ENCODE measurements around the gene CHAT.

The CHAT gene

DNA sequence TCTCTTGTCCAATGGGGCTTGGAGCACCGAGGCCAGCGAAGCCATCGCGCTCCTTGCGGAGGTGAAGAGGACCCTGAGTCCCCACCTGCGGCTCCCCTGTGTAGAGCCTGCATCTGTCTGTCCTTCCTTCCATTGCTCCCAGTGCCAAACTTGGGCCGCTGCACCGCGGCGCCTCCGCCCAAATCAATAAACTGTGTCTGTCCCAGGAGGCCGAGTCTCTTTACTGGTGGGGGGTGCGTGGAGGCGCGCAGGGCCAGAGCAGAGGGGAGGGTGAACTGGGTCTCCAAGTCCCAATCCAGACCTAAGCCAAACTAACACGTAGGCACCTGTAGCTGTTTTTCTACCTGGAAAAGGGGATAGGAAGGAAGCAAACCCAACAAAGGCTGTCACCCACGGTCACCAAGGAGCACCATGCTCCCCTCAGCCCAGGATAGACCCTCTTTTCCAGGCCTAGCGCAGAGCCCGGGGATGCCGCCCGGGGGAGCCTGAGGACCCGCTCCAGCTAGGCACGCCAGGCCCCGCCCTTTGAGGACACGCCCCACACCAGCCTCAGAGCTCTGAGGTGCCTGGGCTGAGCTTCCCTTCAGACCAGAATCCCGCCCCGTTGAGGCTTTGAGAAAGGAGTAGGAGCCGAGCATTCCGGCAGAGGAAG lies 1.2 kb upstream of the CHAT start:
- no peak for DNase-seq

DNA sequence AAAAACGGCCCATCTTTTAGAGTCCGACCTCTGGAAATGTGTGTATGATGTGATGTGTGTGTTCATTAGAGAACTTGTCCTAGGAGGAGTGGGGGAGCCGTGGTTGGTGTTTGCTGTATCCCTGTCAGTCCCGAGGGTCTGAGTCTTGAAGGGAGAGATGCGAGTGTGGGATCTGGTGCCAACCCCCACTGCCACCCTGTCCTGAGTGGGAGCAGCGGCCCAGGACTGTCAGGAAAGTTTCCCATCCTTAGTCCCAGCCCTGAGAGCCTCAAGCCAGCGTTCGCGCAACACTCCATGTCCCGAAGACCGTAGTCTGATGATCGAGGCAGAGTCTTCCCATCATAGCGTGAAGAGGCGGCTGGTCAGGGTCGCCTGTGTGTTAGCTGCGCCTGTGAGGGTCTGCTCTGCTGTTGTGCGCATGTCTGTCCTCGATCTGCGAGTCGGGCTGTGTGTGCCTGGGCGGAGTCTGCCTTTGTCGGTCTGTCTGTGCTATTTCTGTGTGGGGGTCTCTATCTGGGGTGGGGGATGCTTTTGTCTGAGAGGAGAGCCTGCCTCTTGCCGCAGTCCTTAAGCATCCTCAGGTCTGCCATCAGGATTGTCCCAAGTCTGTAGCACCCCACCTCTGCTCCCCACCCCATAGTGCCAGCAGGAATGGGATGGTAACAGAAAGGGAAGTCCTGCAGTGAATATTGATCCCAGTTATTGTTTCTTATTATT lies 514 bp upstream of the CHAT start:
- DNase-seq, result no peak

DNA sequence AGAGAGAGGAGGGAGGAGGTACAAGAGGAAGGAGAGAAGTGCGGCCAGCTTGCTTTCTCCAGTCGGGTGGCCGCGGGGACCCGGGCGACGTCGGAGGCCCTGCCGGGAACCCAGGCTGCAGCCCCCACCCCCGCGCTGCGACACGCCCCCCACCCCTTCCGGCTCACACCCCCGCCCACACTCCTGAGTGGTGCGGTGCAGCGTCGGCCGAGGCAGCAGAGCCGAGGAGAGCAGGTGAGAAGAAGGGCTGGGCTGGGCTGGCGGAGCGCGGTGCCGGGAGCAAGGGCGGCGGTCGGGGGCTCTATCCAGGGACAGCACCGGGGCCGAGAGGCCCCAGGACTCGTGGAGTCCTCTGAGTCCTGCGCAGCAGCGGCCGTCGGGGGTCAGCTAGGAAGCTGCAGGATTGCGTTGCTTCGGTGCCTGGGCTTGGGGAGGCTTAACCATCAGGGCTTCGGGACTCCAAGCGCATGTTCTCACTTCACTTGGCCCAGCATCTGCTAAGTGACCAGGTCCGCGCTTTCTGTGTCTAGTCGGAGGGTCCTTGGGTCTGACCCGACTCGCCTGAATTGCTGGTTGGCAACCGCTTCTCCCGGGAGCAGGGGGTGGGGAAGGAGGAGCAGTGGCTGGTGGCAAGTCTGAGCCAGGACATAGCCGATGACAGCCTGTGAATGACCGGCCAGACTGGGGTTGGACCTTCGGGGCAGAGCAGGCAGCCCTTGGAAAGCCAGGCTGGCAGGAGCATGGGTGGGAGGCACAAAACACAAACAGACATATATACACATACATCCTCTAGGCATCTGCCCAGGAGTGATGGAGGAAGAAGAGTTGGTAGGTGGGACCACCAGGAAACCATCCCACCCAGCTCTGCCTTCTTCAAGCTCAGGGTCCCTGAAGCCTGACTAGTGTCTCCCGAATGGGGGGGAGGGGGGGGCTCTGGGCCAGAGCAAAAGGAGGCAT lies 683 bp downstream of the CHAT start:
- DNase-seq, result no peak

DNA sequence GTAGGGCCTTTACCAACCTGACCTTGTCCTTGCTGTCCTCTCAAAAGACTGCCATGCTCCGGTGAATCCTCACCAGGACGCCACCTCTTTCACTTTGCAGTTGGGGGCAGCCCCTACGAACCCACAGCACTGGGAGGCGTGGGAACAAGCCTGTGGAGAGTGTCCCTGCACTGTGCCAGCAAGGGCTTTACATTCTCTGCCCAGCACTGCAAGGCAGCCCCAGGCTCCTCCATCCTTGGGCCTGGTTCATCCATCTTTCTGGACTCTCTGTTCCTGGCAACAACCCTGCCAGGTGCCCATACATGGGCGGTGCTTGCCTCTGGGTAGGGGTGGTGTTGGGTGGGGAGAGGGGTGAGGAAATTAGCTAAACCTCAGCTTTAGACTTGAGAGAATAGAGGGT lies 1.4 kb downstream of the CHAT start:
- no peak for DNase-seq

DNA sequence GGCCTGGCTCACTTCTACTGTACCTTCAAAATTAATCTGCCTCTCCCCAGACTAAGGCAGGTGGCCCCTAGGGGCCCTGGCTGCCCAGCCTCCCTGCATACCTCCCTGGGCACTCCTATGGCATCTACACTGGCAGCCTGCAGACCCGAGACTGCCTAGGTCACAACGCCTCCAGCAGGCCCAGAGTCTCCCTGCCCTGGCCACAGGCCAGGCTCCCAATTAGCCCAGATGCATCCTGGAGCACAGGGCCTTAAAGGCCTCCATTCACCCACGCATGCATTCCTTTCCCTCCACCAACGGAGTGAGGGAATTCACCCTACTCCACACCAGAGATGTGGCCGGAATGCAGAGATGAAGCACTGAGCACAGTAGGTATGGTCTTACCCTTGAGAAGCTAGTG lies 1.9 kb downstream of the CHAT start:
- no peak for DNase-seq

DNA sequence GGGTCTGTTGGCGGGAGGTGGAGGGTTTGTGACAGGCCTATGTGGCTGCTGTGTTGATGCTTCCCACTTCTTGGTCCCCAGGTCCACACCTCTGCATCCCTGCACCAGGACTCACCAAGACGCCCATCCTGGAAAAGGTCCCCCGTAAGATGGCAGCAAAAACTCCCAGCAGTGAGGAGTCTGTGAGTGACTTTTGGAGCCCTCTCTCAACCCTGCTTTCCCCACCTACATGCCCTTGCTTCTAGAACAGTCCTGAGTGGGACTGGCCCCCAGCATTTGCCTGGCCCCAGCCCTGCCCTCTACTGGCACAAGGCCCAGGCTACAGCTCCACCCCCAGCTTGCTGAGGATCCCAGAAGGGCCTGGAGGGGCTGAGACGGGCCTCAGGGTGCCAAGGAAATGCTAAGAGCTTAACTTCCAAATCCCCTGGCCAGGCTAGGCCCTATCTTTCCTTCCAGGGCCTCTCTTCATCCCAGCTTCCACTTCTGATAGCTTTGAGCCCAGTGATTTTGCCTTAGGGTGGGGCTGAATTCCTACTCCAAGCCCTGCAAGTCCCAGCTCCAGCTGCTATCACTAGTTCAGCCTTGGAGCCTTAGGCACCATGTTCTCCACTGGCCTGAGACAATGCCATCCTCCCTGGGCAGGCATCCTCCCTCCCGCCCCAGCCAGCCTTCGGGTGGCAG lies 2.7 kb downstream of the CHAT start:
- DNase-seq, result no peak

DNA sequence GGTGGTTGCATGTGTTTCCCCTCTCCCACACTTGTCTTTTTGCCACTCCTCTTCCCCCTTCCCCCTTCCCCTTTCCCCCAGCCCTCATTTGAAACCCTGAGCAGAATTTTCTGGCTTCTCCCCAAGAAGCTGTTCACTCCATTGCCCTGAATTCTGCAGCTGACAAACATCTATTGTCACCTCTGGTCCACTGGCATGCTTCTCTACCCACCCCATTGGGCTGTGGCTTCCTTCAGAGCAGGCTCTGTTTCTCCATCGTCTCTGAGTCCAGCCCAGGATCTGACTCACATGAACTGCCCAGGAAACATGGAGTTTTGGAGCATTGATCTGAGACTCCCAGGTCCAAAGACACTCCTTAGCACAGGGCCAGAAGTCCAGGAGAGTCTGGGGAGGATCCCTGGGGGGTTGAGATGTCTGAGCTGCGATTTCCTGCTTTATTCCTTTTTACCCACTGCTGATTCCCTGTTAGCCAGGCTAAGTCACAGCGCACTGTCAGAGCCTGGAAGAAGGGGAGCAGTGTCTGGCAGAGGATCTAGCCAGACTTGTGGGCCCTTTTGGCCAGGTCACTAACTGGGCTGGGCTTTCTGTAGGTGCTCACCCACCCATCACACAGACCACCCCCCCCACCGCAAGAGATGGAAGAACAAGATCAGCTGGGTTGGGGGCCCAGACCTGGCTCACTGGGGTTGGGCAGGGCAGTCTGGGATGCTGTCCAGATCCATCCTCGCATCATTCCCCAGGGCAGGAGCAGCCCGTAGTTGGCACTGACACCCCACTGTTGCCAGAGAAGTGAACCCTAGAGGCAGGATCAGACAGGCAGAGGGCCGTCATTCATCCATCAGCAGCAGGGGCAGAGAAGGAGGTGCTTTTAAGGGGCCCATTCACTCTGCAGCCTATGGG lies 3.5 kb downstream of the CHAT start:
- DNase-seq, result no peak

DNA sequence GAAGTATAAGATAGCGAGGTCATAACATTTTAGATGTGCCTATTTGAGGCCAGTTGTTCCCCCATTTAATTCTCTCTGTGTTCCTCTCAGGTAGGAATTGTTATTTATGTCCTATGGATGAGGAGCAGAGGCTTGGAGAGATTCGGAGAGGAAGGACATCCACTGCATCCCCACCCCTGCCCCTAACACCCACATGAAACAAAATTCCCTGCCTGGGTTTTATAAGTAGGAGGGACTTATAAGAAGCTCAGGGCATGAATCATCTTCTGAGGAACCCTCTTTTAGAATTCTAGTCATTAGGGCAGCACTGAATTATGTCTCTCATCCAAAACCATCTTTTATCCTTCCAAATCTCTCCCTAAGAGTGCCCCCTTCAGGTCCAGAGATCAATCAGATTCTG lies 5.0 kb downstream of the CHAT start:
- no peak for DNase-seq

DNA sequence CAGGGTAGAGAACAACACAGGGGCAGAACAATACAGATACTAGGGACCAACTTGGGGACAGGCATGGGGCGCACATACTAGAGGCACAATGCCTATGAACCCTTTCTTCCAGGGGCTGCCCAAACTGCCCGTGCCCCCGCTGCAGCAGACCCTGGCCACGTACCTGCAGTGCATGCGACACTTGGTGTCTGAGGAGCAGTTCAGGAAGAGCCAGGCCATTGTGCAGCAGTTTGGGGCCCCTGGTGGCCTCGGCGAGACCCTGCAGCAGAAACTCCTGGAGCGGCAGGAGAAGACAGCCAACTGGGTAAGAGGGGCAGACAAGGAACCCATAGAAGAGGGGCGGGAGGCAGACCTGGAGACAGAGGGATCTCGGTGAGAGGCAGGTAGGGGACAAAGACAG lies 5.8 kb downstream of the CHAT start:
- no peak for DNase-seq

DNA sequence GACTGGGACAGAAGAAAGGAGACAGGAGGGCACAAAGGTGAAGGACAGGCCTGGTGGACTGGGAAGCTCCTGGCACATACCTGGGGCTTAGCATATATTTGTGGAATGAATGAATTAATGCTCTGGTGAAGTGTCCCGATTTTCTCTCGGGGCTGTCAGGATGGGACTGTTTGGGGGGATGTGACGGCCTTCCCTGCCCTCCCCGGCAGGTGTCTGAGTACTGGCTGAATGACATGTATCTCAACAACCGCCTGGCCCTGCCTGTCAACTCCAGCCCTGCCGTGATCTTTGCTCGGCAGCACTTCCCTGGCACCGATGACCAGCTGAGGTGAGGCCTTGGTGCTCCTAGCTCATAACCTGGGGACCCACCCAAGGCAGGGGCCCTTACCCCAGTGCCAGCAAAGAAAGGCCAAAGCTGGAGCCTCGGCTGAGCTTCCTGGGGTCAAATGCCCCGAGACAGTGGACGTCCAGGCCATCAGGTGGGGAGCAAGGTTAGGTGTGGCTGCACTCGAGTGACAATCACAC lies 6.5 kb downstream of the CHAT start:
- DNase-seq, result no peak

DNA sequence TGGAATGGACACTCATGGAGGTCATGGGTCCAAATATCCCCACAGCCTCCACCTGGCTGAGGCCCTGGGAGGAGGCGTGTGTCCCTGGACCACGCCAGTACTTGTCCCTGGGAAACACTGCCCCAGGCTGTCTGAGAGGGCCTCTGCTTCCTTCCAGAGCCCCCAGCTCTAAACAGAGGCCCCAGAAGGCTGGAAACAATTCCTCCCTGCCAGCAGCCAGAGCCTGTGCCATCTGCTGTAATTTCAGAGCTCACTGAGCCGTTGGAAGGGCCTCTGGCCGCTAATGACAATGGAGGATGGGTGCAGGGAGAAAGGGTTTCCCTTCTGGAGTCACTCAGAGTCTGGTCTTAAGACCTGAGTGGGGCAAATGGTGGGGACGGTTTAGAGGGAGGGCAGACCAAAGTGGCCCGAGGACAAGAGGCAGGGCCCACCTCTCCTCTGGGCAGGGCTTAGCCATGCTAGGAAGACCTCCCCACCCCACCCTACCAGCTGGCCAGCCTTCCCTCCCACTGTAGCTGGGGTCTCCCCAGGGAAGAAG lies 7.1 kb downstream of the CHAT start:
- DNase-seq, result no peak

DNA sequence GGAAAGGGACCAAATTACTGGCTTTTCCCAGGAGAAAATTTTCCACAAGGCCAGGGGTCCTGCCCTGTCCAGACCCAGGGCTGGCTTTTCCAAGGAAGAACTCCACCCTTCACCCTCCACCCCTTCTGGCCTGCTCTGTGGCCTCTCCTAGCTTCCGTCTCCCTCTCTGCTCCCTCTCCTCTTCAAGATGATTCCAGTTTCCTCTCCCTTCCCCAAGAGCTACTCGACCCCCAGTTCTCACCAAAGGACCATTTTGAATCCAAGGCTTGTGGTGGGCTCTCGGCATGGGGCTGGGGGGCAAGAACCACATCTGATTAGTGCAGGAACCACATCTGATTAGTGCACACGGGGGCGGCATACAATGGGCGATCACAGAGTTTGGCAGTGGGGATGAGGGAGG lies 7.7 kb downstream of the CHAT start:
- no peak for DNase-seq

DNA sequence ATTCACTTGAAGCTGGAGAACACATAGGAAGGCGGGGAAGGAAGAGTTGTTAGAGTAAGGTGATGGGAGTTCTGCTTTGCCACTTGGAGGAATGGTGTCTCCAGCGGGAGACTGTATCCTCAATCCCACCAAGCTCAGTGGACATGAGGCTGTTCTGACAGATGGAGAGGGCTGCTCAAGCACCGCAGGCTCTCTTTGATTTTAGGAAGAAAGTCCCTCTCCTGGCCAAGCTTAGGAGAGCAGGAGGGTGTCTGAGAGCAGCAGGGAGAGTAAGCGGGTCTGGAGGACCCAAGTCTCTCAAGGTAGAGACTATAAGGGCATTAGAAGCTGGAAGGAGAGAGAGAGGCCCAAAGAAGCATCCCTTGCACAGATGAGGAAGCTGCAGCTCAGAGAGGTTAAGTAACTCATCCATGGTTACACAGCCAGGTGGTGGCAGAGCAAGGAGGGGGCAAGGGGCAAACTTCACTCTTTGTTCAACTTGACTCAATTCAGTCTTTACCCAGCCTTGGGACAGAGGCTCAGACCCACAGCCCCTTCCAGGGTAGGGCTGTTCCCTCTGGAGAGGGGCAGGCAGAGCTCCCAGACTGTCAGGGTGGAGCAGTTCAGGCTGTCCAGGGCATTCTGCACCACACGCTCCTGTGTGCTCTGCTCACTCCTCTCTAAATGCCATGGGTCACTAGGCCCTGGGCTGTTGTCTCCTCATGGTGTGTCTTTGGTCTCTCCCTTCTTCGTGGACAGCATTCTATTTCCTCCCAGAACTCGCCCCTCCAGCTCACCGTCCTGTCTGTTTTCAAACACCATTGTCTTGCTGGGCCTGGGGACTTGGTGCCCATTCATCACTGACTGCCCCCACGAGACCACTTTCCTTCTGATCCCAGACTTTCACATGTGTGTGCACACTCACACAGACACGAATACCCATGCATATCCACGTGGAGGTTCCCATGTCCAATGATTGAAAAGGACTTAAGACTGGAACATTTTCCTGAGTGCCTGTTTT lies 8.9 kb downstream of the CHAT start:
- DNase-seq, result no peak

DNA sequence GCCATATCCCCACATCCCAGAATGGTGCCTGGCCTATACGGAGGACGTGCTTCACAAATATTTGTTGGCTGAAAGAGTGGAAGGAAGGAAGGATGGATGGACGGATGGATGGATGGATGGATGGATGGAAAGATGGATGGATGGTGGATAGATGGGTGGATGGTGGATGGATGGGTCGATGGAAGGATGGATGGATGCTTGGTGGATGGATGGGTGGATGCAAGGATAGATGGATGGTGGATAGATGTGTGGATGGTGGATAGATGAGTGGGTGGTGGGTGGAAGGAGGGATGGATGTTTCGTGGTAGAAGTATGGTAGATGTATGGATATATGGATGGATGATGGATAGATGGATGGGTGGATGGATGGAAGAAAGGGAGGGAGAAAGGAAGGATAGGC lies 10.8 kb downstream of the CHAT start:
- no peak for DNase-seq

DNA sequence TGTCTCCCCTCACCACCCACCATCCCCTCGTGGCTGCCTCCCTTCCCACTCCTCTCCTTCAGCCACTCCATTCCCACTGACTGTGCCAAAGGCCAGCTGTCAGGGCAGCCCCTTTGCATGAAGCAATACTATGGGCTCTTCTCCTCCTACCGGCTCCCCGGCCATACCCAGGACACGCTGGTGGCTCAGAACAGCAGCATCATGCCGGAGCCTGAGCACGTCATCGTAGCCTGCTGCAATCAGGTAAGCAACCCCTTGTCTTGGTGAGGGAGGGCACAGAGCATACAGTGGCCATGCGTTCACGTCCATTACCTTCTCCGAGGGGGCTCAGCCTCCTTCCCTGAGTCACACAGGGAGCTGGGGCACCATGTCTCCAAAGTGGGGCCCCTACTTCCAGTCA lies 11.6 kb downstream of the CHAT start:
- DNase-seq, result no peak

DNA sequence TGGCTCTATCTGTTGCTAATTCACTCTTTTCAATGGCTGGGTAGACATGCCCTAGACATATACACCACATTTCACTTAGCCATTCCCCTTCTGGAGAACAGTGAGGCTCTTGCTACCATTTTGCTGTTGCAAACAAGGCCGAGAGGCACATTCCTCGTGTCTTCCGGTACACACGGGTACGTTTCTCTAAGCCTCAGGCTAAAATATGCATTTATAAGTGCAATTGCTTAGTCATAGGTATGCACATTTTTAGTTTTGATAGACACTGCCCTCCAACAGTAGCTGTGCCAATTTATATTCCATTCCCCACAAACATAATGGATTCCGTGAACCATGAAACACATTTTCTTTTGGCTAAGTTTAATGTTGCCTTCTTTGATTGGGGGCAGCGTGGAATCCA lies 13.2 kb downstream of the CHAT start:
- DNase-seq, result no peak

DNA sequence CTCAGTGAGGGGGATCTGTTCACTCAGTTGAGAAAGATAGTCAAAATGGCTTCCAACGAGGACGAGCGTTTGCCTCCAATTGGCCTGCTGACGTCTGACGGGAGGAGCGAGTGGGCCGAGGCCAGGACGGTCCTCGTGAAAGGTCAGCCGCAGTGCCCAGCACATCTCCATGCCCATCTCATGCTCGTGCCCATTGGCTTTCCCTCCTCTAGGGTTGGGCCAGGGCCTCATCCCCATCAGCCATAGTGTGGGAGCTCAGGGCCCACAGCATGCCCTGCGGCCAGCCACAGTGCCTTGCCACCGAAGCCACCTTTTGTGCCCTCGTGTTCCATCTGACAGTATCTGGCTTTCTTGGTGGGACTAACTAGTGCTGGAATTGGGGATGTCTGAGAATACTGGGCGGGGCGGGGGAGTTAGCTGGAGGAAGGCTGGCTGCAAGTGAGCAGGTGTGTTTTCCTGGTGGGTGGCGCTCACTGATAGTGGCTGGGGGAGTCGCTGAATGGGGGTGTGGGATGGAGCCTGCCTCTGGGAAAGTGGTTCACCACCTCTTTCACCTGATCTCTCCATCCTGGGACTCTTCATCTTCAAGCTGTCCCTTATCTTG lies 13.9 kb downstream of the CHAT start:
- DNase-seq, result no peak

DNA sequence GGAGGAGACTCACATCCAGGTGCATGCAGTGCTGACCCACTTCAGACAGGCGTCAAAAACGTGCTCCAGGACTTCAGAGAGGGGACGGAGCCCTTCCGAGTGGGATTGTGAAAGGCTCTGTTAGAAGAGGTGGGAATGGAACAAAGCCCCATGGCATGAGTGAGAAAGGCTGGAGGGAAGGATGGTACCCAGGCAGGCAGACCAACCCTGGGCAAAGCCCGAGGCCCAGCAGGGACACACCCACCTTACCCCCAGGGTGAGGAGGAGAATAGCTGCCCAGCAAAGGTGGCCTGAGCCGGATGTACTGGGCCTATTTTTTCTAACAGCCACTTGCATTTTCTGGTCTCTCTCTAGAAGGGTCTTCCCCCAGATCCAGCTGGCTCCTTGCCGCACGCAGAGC lies 14.8 kb downstream of the CHAT start:
- no peak for DNase-seq

DNA sequence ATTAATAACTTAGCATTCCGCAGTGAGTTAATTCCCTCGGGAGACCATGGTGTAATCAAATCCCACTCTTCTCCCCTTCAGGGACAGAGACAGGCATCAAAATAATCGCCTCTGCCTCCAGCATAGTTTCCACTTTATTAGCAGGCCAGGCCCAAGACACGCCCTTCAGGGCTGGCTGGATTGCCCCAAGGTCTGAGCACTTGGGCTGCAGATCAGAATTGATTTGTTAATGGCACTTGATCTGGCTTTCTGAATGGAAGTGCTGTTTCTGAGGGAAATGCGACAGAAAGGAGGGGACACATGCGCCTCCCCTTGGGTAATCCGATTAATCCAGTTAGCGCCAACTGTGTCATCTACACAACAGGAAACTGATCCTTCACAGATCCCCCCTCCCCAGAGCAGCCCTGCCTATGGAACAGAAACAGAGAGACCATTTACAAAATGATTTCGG lies 15.6 kb downstream of the CHAT start:
- DNase-seq, result no peak

DNA sequence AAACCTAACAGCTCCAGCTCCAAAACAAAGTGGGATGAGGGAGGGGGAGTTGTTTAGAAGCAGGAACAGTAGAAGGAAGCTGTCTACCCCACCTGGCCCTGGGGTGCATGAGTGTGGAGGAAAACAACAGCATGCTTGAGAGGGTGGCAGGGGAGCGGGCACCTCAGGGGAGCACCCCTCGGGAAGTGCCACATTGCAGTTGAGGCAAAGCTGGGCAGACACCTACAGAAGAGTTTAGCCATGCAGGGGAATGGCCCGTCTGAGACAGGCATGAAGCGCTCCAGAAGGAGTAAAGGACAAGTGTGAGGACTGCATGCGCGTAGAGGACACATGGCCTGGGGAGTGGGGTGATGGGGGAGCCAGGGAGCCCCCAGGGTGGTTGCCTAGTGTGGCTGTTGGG lies 18.1 kb downstream of the CHAT start:
- DNase-seq, result no peak
